WTC11 (cell line): ENCODE results near the gene SSB. TPM values are rescaled to one million over a fixed set of nuclear protein-coding genes. Genes with fewer than 3 reads are reported as not detected.

Experiments
- ATAC-seq: fragments of 200-7000 bp; cut with Tn5 transposase; 2 replicates; pipeline ENCODE4 v1.10.0; 2021; ENCODE audit warnings: mild to moderate bottlenecking, moderate library complexity
- CTCF ChIA-PET: fragments of 300-600 bp; sonication (Branson Sonifier 250); formaldehyde crosslinking; loops from one replicate; lab custom pipeline; 2021; ENCODE audit warnings: antibody characterized with exemption; lab: Charles Lee
- POLR2A ChIA-PET: fragments of 350-600 bp; sonication (Branson Sonifier 250); formaldehyde crosslinking; loops from one replicate; lab custom pipeline; 2021; ENCODE audit warnings: antibody characterized with exemption; lab: Charles Lee
- DNase-seq: peaks from one replicate; pipeline ENCODE4 v3.0.0; 2021; ENCODE audit warnings: low spot score
- H3K27ac Mint-ChIP-seq: 2 replicates; pipeline ENCODE4 v1.8.0; 2021; ENCODE audit warnings: mixed read lengths
- H3K27me3 Mint-ChIP-seq: 2 replicates; pipeline ENCODE4 v1.8.0; 2021; ENCODE audit warnings: low read depth, mild to moderate bottlenecking, moderate library complexity, mixed read lengths
- H3K36me3 Mint-ChIP-seq: 2 replicates; pipeline ENCODE4 v1.8.0; 2021; ENCODE audit warnings: mixed read lengths
- H3K4me1 Mint-ChIP-seq: 2 replicates; pipeline ENCODE4 v1.8.0; 2022; ENCODE audit warnings: mixed read lengths
- H3K4me3 Mint-ChIP-seq: 2 replicates; pipeline ENCODE4 v1.8.0; 2021; ENCODE audit warnings: mild to moderate bottlenecking, moderate library complexity, mixed read lengths
- H3K9me3 Mint-ChIP-seq: 2 replicates; pipeline ENCODE4 v1.8.0; 2021; ENCODE audit warnings: mixed read lengths
- ATF1 ChIP-seq: sonication (generic); formaldehyde crosslinking; IDR thresholded peaks from 2 replicates; pipeline ENCODE4 v1.8.1; 2023; ENCODE audit warnings: mild to moderate bottlenecking, moderate library complexity, missing genetic modification reagents
- CREB1 ChIP-seq: sonication (generic); formaldehyde crosslinking; IDR thresholded peaks from 2 replicates; pipeline ENCODE4 v1.8.0; 2023; ENCODE audit warnings: mild to moderate bottlenecking, missing genetic modification reagents
- FOXJ3 ChIP-seq: sonication (generic); formaldehyde crosslinking; IDR thresholded peaks from 2 replicates; pipeline ENCODE4 v1.9.0; 2021; ENCODE audit warnings: missing genetic modification reagents, mild to moderate bottlenecking, borderline replicate concordance
- GABPB1 ChIP-seq: sonication (generic); formaldehyde crosslinking; IDR thresholded peaks from 2 replicates; pipeline ENCODE4 v1.8.1; 2023; ENCODE audit warnings: mild to moderate bottlenecking, missing genetic modification reagents
- KAT7 ChIP-seq: sonication (generic); formaldehyde crosslinking; IDR thresholded peaks from 2 replicates; pipeline ENCODE4 v1.8.1; 2023; ENCODE audit warnings: missing genetic modification reagents, mild to moderate bottlenecking, borderline replicate concordance
- MXD4 ChIP-seq: fragments of 250-450 bp; sonication (Bioruptor Pico); IDR thresholded peaks from 2 replicates; pipeline ENCODE4 v1.8.0; 2021; ENCODE audit warnings: mild to moderate bottlenecking, moderate library complexity, borderline replicate concordance
- NFE2L1 ChIP-seq: sonication (generic); formaldehyde crosslinking; IDR thresholded peaks from 2 replicates; pipeline ENCODE4 v1.8.1; 2023; ENCODE audit warnings: missing genetic modification reagents
- OVOL2 ChIP-seq: fragments of 250-450 bp; sonication (Bioruptor Pico); IDR thresholded peaks from 2 replicates; pipeline ENCODE4 v1.9.0; 2021; ENCODE audit warnings: mild to moderate bottlenecking, borderline replicate concordance
- SP1 ChIP-seq: sonication (generic); formaldehyde crosslinking; conservative IDR thresholded peaks from 2 replicates; pipeline ENCODE4 v1.8.1; 2022; ENCODE audit warnings: missing genetic modification reagents
- ZNF219 ChIP-seq: sonication (generic); formaldehyde crosslinking; IDR thresholded peaks from 2 replicates; pipeline ENCODE4 v1.8.0; 2023; ENCODE audit warnings: missing genetic modification reagents, mild to moderate bottlenecking, borderline replicate concordance
- ZNF317 ChIP-seq: sonication (generic); formaldehyde crosslinking; IDR thresholded peaks from 2 replicates; pipeline ENCODE4 v1.8.1; 2023; ENCODE audit warnings: low read depth, mild to moderate bottlenecking, moderate library complexity, missing genetic modification reagents, borderline replicate concordance
- ZNF416 ChIP-seq: fragments of 250-450 bp; sonication (Bioruptor Pico); IDR thresholded peaks from 2 replicates; pipeline ENCODE4 v1.9.0; 2021; ENCODE audit warnings: mild to moderate bottlenecking, inconsistent platforms
- total RNA-seq: library from RNA; stranded (reverse); gene quantifications from 3 replicates; pipeline ENCODE4 v1.2.3, GENCODE V29; 2021
- TF ChIP-seq, protein P1 (sequence below): sonication (generic); formaldehyde crosslinking; IDR thresholded peaks from 2 replicates; pipeline ENCODE4 v1.8.0; 2022; ENCODE audit warnings: mild to moderate bottlenecking, missing genetic modification reagents
- TF ChIP-seq, protein P2 (sequence below): sonication (generic); formaldehyde crosslinking; IDR thresholded peaks from 2 replicates; pipeline ENCODE4 v1.8.0; 2023; ENCODE audit warnings: missing genetic modification reagents, mild to moderate bottlenecking, borderline replicate concordance
- TF ChIP-seq, protein P3 (sequence below): sonication (generic); formaldehyde crosslinking; conservative IDR thresholded peaks from 2 replicates; pipeline ENCODE4 v1.8.1; 2022; ENCODE audit warnings: mild to moderate bottlenecking, missing genetic modification reagents
- TF ChIP-seq, protein P4 (sequence below): fragments of 250-450 bp; sonication (Bioruptor Pico); IDR thresholded peaks from 2 replicates; pipeline ENCODE4 v1.8.0; 2021; ENCODE audit warnings: mild to moderate bottlenecking
- TF ChIP-seq, protein P5 (sequence below): fragments of 250-450 bp; sonication (Bioruptor Pico); IDR thresholded peaks from 2 replicates; pipeline ENCODE4 v2.1.2; 2022; ENCODE audit warnings: mild to moderate bottlenecking, moderate library complexity
- TF ChIP-seq, protein P6 (sequence below): fragments of 250-450 bp; sonication (Bioruptor Pico); IDR thresholded peaks from 2 replicates; pipeline ENCODE4 v1.9.0; 2021; ENCODE audit warnings: mild to moderate bottlenecking, borderline replicate concordance
- TF ChIP-seq, protein P7 (sequence below): sonication (generic); formaldehyde crosslinking; IDR thresholded peaks from 2 replicates; pipeline ENCODE4 v1.8.1; 2023; ENCODE audit warnings: mild to moderate bottlenecking, missing genetic modification reagents

SSB gene
- total RNA-seq, 1 experiment from 2014 or later, result 235 TPM

DNA sequence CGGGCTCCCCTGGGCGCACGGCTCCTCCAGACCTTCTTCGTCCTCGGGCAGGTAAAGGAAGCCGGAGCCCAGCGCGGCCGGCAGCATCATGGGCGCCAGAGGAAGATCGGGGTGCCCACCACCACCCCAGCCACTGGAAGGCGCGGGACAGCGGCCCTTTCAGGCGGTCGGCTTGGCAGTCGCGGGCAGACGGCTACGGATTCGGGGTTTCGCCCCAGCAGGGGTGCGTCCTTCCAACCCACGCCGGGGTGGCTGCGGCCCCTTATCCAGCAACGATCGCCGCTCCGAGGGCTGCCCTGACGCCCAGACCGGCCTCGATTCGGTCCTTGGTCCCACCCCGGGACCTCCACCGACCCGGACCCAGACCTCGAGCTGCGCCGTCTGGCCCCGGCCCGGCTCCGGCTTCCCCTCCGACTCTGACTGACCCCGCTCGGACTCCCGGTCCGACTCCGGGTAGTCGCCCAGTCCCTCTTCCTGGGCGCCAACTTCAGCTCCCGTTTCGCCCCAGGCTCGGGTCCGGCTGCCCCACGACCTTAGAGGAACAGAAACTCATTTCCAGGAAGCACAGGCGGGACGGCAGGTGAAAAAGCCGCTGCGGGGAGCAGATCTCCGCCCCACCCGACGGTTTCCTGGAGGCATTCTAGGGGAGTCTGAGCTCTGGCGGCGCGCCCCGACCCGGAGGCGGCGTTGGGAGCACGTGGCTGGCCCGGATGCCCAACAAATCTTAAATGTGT is 30.2 kb upstream of the SSB start:
- no peaks in the 10 kb centered on the region for H3K9me3 Mint-ChIP-seq
- ChIA-PET POLR2A (interaction anchor here (0.5 kb wide), 1 partner anchor 138 kb away, joined by 4 read pairs; no protein-coding TSS in a partner anchor), CTCF (interaction anchor here (1.1 to 1.9 kb wide), 3 partner anchors 9 to 22 kb away, joined by 3 to 5 read pairs (median 5); no protein-coding TSS in a partner anchor)
- no peaks in the 10 kb centered on the region for H3K36me3 Mint-ChIP-seq
- H3K4me3 Mint-ChIP-seq, result no peak overlapping the region; the same call in 1 of the 2 replicates
- TF ChIP-seq FOXJ3 (CRISPR knock-in tag) (no peak), NFE2L1 (CRISPR knock-in tag) (no peak), MXD4 (CRISPR knock-in tag) (no peak), ZNF317 (CRISPR knock-in tag) (no peak)
- TF ChIP-seq, protein P1, sequence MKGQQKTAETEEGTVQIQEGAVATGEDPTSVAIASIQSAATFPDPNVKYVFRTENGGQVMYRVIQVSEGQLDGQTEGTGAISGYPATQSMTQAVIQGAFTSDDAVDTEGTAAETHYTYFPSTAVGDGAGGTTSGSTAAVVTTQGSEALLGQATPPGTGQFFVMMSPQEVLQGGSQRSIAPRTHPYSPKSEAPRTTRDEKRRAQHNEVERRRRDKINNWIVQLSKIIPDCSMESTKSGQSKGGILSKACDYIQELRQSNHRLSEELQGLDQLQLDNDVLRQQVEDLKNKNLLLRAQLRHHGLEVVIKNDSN (CRISPR knock-in tag), result no peak
- TF ChIP-seq, protein P2, sequence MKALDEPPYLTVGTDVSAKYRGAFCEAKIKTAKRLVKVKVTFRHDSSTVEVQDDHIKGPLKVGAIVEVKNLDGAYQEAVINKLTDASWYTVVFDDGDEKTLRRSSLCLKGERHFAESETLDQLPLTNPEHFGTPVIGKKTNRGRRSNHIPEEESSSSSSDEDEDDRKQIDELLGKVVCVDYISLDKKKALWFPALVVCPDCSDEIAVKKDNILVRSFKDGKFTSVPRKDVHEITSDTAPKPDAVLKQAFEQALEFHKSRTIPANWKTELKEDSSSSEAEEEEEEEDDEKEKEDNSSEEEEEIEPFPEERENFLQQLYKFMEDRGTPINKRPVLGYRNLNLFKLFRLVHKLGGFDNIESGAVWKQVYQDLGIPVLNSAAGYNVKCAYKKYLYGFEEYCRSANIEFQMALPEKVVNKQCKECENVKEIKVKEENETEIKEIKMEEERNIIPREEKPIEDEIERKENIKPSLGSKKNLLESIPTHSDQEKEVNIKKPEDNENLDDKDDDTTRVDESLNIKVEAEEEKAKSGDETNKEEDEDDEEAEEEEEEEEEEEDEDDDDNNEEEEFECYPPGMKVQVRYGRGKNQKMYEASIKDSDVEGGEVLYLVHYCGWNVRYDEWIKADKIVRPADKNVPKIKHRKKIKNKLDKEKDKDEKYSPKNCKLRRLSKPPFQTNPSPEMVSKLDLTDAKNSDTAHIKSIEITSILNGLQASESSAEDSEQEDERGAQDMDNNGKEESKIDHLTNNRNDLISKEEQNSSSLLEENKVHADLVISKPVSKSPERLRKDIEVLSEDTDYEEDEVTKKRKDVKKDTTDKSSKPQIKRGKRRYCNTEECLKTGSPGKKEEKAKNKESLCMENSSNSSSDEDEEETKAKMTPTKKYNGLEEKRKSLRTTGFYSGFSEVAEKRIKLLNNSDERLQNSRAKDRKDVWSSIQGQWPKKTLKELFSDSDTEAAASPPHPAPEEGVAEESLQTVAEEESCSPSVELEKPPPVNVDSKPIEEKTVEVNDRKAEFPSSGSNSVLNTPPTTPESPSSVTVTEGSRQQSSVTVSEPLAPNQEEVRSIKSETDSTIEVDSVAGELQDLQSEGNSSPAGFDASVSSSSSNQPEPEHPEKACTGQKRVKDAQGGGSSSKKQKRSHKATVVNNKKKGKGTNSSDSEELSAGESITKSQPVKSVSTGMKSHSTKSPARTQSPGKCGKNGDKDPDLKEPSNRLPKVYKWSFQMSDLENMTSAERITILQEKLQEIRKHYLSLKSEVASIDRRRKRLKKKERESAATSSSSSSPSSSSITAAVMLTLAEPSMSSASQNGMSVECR, result no peak
- TF ChIP-seq, protein P3, sequence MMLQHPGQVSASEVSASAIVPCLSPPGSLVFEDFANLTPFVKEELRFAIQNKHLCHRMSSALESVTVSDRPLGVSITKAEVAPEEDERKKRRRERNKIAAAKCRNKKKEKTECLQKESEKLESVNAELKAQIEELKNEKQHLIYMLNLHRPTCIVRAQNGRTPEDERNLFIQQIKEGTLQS (CRISPR knock-in tag), result no peak
- TF ChIP-seq, protein P4, sequence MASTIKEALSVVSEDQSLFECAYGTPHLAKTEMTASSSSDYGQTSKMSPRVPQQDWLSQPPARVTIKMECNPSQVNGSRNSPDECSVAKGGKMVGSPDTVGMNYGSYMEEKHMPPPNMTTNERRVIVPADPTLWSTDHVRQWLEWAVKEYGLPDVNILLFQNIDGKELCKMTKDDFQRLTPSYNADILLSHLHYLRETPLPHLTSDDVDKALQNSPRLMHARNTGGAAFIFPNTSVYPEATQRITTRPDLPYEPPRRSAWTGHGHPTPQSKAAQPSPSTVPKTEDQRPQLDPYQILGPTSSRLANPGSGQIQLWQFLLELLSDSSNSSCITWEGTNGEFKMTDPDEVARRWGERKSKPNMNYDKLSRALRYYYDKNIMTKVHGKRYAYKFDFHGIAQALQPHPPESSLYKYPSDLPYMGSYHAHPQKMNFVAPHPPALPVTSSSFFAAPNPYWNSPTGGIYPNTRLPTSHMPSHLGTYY (CRISPR knock-in tag), result no peak
- peaks cover 16% of the 10 kb centered on the region for H3K27me3 Mint-ChIP-seq
- H3K4me1 Mint-ChIP-seq, result peaks cover 4% of the 10 kb centered on the region; the same call in 1 of the 2 replicates
- ATAC-seq (peak; percentile 47; the same call in 1 of the 2 replicates), DNase-seq (peak; percentile 21)
- no peak overlapping the region for H3K27ac Mint-ChIP-seq

DNA sequence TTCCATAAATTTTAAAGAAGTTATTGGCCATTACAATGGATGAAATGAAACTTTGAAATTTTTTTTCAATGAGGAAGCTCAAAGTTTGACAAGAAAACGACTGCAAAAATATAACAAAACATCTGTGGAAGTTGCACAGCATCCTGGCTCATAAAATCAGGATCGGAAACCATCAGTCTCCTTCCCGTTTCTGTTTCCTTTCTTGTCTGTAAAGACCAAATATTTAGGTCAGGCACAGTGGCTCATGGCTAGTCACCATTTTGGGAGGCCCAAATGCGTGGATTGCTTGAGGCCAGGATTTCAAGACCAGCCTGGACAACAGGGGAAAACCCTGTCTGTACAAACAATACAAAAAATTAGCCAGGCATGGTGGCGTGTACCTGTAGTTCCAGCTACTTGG is 27.6 kb upstream of the SSB start:
- DNase-seq (no peak), ATAC-seq (no peak)
- H3K27ac Mint-ChIP-seq, result no peak overlapping the region
- CTCF ChIA-PET, result interaction anchor here (0.7 kb wide), 1 partner anchor 319 kb away, joined by 4 read pairs; no protein-coding TSS in a partner anchor
- no peak overlapping the region for H3K4me3 Mint-ChIP-seq
- peaks cover 4% of the 10 kb centered on the region; the same call in 1 of the 2 replicates for H3K4me1 Mint-ChIP-seq
- POLR2A ChIA-PET, result no interaction called here
- no peaks in the 10 kb centered on the region for H3K36me3 Mint-ChIP-seq
- peaks cover 16% of the 10 kb centered on the region for H3K27me3 Mint-ChIP-seq
- H3K9me3 Mint-ChIP-seq, result no peaks in the 10 kb centered on the region
- TF ChIP-seq OVOL2 (CRISPR knock-in tag) (no peak), ZNF416 (CRISPR knock-in tag) (no peak), ATF1 (CRISPR knock-in tag) (no peak), KAT7 (CRISPR knock-in tag) (no peak), CREB1 (CRISPR knock-in tag) (no peak), GABPB1 (CRISPR knock-in tag) (no peak), SP1 (CRISPR knock-in tag) (no peak), ZNF219 (CRISPR knock-in tag) (no peak)
- TF ChIP-seq, protein P5, sequence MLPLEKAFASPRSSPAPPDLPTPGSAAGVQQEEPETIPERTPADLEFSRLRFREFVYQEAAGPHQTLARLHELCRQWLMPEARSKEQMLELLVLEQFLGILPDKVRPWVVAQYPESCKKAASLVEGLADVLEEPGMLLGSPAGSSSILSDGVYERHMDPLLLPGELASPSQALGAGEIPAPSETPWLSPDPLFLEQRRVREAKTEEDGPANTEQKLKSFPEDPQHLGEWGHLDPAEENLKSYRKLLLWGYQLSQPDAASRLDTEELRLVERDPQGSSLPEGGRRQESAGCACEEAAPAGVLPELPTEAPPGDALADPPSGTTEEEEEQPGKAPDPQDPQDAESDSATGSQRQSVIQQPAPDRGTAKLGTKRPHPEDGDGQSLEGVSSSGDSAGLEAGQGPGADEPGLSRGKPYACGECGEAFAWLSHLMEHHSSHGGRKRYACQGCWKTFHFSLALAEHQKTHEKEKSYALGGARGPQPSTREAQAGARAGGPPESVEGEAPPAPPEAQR (CRISPR knock-in tag), result no peak
- TF ChIP-seq, protein P6, sequence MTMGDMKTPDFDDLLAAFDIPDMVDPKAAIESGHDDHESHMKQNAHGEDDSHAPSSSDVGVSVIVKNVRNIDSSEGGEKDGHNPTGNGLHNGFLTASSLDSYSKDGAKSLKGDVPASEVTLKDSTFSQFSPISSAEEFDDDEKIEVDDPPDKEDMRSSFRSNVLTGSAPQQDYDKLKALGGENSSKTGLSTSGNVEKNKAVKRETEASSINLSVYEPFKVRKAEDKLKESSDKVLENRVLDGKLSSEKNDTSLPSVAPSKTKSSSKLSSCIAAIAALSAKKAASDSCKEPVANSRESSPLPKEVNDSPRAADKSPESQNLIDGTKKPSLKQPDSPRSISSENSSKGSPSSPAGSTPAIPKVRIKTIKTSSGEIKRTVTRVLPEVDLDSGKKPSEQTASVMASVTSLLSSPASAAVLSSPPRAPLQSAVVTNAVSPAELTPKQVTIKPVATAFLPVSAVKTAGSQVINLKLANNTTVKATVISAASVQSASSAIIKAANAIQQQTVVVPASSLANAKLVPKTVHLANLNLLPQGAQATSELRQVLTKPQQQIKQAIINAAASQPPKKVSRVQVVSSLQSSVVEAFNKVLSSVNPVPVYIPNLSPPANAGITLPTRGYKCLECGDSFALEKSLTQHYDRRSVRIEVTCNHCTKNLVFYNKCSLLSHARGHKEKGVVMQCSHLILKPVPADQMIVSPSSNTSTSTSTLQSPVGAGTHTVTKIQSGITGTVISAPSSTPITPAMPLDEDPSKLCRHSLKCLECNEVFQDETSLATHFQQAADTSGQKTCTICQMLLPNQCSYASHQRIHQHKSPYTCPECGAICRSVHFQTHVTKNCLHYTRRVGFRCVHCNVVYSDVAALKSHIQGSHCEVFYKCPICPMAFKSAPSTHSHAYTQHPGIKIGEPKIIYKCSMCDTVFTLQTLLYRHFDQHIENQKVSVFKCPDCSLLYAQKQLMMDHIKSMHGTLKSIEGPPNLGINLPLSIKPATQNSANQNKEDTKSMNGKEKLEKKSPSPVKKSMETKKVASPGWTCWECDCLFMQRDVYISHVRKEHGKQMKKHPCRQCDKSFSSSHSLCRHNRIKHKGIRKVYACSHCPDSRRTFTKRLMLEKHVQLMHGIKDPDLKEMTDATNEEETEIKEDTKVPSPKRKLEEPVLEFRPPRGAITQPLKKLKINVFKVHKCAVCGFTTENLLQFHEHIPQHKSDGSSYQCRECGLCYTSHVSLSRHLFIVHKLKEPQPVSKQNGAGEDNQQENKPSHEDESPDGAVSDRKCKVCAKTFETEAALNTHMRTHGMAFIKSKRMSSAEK (CRISPR knock-in tag), result no peak
- TF ChIP-seq, protein P7, sequence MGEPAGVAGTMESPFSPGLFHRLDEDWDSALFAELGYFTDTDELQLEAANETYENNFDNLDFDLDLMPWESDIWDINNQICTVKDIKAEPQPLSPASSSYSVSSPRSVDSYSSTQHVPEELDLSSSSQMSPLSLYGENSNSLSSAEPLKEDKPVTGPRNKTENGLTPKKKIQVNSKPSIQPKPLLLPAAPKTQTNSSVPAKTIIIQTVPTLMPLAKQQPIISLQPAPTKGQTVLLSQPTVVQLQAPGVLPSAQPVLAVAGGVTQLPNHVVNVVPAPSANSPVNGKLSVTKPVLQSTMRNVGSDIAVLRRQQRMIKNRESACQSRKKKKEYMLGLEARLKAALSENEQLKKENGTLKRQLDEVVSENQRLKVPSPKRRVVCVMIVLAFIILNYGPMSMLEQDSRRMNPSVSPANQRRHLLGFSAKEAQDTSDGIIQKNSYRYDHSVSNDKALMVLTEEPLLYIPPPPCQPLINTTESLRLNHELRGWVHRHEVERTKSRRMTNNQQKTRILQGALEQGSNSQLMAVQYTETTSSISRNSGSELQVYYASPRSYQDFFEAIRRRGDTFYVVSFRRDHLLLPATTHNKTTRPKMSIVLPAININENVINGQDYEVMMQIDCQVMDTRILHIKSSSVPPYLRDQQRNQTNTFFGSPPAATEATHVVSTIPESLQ (CRISPR knock-in tag), result no peak
